HL-60 (cell line): ENCODE data around the gene NFIB.

Source experiments
- DNase-seq, 2 experiments: peaks; one replicate each; pipeline ENCODE4 v3.0.0-alpha.2; 2010 to 2020; ENCODE audit warnings: low read depth in 1 of 2, low spot score in 1 of 2
- H3K27ac ChIP-seq: fragments of 250-450 bp; sonication (Bioruptor Pico); replicated peaks from 2 replicates; pipeline ENCODE4 v1.5.1; 2020; ENCODE audit warnings: mild to moderate bottlenecking, moderate library complexity
- H3K27me3 ChIP-seq: fragments of 250-450 bp; sonication (Bioruptor Pico); 2 replicates; pipeline ENCODE4 v1.5.1; 2021; ENCODE audit warnings: mild to moderate bottlenecking, moderate library complexity; ENCODE audit not compliant: insufficient read depth, poor library complexity, severe bottlenecking
- H3K4me3 ChIP-seq: replicated peaks from 2 replicates; pipeline ENCODE4 v1.5.1; 2011; ENCODE audit warnings: mild to moderate bottlenecking, control low read depth, low read length; ENCODE audit not compliant: insufficient read depth
- CTCF ChIP-seq: IDR thresholded peaks from one replicate; pipeline ENCODE4 v1.5.1; 2011; ENCODE audit warnings: low read length, control low read depth, inconsistent platforms; ENCODE audit not compliant: insufficient read depth
- GABPA ChIP-seq: IDR thresholded peaks from 2 replicates; pipeline ENCODE4 v1.6.1; 2012; ENCODE audit warnings: low read depth
- POLR2AphosphoS5 ChIP-seq: IDR thresholded peaks from 2 replicates; pipeline ENCODE4 v1.6.1; 2012; ENCODE audit warnings: low read depth
- REST ChIP-seq: IDR thresholded peaks from 2 replicates; pipeline ENCODE4 v1.6.1; 2012; ENCODE audit warnings: low read depth; ENCODE audit not compliant: insufficient replicate concordance
- SPI1 ChIP-seq: IDR thresholded peaks from 2 replicates; pipeline ENCODE4 v1.6.1; 2012; ENCODE audit warnings: low read depth, mild to moderate bottlenecking, borderline replicate concordance

Gene NFIB

GRCh38 chr9:14153310-14153720 is 160.6 kb downstream of the NFIB start:
- TF ChIP-seq REST, result no peak
- no peak for TF ChIP-seq SPI1
- no peak for TF ChIP-seq POLR2AphosphoS5
- TF ChIP-seq GABPA, result no peak
- no peak for TF ChIP-seq CTCF
- no peaks in the 10 kb centered on the region for H3K27me3 ChIP-seq
- H3K27ac ChIP-seq, result no peak overlapping the region
- no peak overlapping the region for H3K4me3 ChIP-seq
- no peak for DNase-seq

- DNase-seq, result no peak
- H3K4me3 ChIP-seq, result no peak overlapping the region
- TF ChIP-seq POLR2AphosphoS5 (no peak), REST (no peak), SPI1 (no peak), GABPA (no peak), CTCF (no peak)
- no peaks in the 10 kb centered on the region for H3K27me3 ChIP-seq
- no peak overlapping the region for H3K27ac ChIP-seq
Measured at GRCh38 chr9:14151451-14151850, 162.5 kb downstream of the NFIB start.

GRCh38 chr9:14148501-14149103 is 165.3 kb downstream of the NFIB start:
- no peak for TF ChIP-seq GABPA
- no peak for TF ChIP-seq CTCF
- TF ChIP-seq POLR2AphosphoS5, result no peak
- no peak for TF ChIP-seq SPI1
- no peak for TF ChIP-seq REST
- no peak overlapping the region for H3K27ac ChIP-seq
- no peak for DNase-seq
- no peak overlapping the region for H3K4me3 ChIP-seq
- H3K27me3 ChIP-seq, result no peaks in the 10 kb centered on the region
